ENCODE measurements around the gene SMC1A. TPM values are rescaled to one million over a fixed set of nuclear protein-coding genes. Genes with fewer than 3 reads are reported as not detected.

The SMC1A gene
- total and polyA plus RNA-seq, 2 of the 8 experiments (the other 6 are each of a cell fraction or from before 2014, with no cell fraction given), result 22.2 to 98.1 TPM

DNA sequence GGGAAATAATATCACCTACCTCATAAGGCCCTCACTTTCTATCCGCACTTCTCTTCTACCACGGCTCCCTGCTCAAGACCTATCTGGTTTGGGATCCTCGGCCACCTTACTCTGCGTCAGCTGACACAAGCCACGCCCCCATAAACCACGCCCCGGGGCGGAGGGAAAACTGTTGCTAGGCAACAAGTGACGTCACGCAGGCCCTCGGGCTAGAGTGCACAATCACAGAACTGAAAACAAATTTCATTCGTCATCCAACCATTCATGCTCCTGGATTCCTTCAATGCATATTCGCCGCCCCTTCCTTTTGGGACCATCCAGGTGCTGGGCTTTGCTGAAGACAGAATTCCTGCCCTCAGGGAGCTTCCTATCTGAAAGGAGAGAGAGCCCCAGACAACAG, 66.3 kb downstream of the SMC1A start:
- Histone ChIP-seq H2BK5ac (ENCODE audit: low read depth, low read length) (no peak overlapping the region), H3K4ac (replicated peaks; ENCODE audit: insufficient read length, low read depth, low read length) (no peak overlapping the region), H2BK15ac (ENCODE audit: low read length) (no peak overlapping the region), H3K27ac (ENCODE audit: low read depth, low read length) (no peak overlapping the region), H3K23ac (ENCODE audit: insufficient read length) (no peak overlapping the region), H3K79me1 (ENCODE audit: low read depth, low read length) (no peaks in the 10 kb centered on the region), H3K4me1 (replicated peaks in 1 of 4; ENCODE audit: control insufficient read depth in 3 of 4, insufficient read depth in 4 of 4, low read length in 3 of 4) (no peaks in the 10 kb centered on the region), H3K27me3 (replicated peaks in 1 of 4; ENCODE audit: control insufficient read depth in 3 of 4, extremely low read depth in 1 of 4, insufficient read depth in 3 of 4, low read length in 3 of 4) (no peaks in the 10 kb centered on the region), H2BK20ac (ENCODE audit: low read length) (no peak overlapping the region), H2AK5ac (ENCODE audit: low read depth, low read length) (no peak overlapping the region), H3K18ac (ENCODE audit: extremely low read depth, low read length) (no peak overlapping the region), H2BK12ac (ENCODE audit: low read depth, low read length) (no peak overlapping the region), H3K4me3 (ENCODE audit: extremely low read depth in 1 of 4, insufficient read depth in 2 of 4, low read depth in 3 of 4, low read length in 4 of 4) (no peak overlapping the region), H4K20me1 (replicated peaks in 1 of 2; ENCODE audit: control insufficient read depth in 1 of 2, insufficient read depth in 2 of 2, low read length in 2 of 2) (no peaks in the 10 kb centered on the region), H3K23me2 (ENCODE audit: low read depth, low read length) (no peaks in the 10 kb centered on the region), H3K4me2 (ENCODE audit: insufficient read depth in 1 of 2, low read depth in 2 of 2, low read length in 2 of 2) (no peak overlapping the region), H3K9ac (replicated peaks in 1 of 4; ENCODE audit: extremely low read depth in 1 of 4, low read depth in 3 of 4, low read length in 3 of 4) (no peak overlapping the region), H2BK120ac (replicated peaks; ENCODE audit: low read depth, low read length) (no peak overlapping the region), H3K14ac (ENCODE audit: insufficient read length) (no peak overlapping the region), H3K79me2 (ENCODE audit: control insufficient read depth in 1 of 2, insufficient read depth in 2 of 2, low read length in 2 of 2) (no peaks in the 10 kb centered on the region), H4K8ac (ENCODE audit: extremely low read depth, insufficient read depth, low read length) (no peak overlapping the region), H3K36me3 (ENCODE audit: control insufficient read depth in 2 of 4, insufficient read depth in 4 of 4, low read length in 3 of 4) (no peaks in the 10 kb centered on the region), H3K9me3 (ENCODE audit: insufficient read depth in 2 of 2, low read depth in 1 of 2, low read length in 1 of 2) (no peaks in the 10 kb centered on the region), H4K91ac (replicated peaks; ENCODE audit: insufficient read length, low read length) (no peak overlapping the region), H4K5ac (ENCODE audit: insufficient read length, low read depth, low read length) (no peak overlapping the region), H2AFZ (ENCODE audit: low read length) (no peak overlapping the region), H3K56ac (replicated peaks; ENCODE audit: insufficient read length, low read depth, low read length) (no peak overlapping the region)
- ChIA-PET POLR2A (ENCODE audit: partially characterized antibody) (interaction anchor here (0.6 kb wide), 1 partner anchor 18 kb away, joined by 3 read pairs; no protein-coding TSS in a partner anchor), CTCF (ENCODE audit: partially characterized antibody) (interaction anchor here (0.9 to 1.2 kb wide), 2 partner anchors 37 to 43 kb away, joined by 3 read pairs; no protein-coding TSS in a partner anchor)
- TF ChIP-seq CHD1 (IDR thresholded peaks at IDR 0.05; ENCODE audit: low read depth, low read length) (no peak), RFX5 (IDR thresholded peaks at IDR 0.05; ENCODE audit: borderline replicate concordance, low read depth, low read length) (peak; percentile 84), CREB1 (IDR thresholded peaks at IDR 0.05) (0 out of 2 replicates have a peak, but pooled peaks have one; percentile 41), SIX5 (IDR thresholded peaks at IDR 0.05; ENCODE audit: low read depth, low read length) (no peak)
- TF ChIP-seq, protein P1, sequence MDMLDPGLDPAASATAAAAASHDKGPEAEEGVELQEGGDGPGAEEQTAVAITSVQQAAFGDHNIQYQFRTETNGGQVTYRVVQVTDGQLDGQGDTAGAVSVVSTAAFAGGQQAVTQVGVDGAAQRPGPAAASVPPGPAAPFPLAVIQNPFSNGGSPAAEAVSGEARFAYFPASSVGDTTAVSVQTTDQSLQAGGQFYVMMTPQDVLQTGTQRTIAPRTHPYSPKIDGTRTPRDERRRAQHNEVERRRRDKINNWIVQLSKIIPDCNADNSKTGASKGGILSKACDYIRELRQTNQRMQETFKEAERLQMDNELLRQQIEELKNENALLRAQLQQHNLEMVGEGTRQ (IDR thresholded peaks at IDR 0.05; ENCODE audit: low read length), result no peak
- TF ChIP-seq, protein P2, sequence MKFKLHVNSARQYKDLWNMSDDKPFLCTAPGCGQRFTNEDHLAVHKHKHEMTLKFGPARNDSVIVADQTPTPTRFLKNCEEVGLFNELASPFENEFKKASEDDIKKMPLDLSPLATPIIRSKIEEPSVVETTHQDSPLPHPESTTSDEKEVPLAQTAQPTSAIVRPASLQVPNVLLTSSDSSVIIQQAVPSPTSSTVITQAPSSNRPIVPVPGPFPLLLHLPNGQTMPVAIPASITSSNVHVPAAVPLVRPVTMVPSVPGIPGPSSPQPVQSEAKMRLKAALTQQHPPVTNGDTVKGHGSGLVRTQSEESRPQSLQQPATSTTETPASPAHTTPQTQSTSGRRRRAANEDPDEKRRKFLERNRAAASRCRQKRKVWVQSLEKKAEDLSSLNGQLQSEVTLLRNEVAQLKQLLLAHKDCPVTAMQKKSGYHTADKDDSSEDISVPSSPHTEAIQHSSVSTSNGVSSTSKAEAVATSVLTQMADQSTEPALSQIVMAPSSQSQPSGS (IDR thresholded peaks at IDR 0.05; ENCODE audit: low read length), result no peak
- DNase-seq (ENCODE audit: low read depth in 1 of 2, low spot score in 2 of 2) (peak in 1 of 2 experiments; percentile 72), FAIRE-seq (no peak)
- 71% methylated on average over 6 of the region's 14 CpGs; no CpG with 5 or more reads in 1 of the 2 experiments for WGBS, 2 experiments (ENCODE audit: extremely low coverage in 1 of 2, insufficient coverage in 1 of 2, insufficient read length in 1 of 2, insufficient replicate concordance in 2 of 2, low coverage in 1 of 2, low lambda C conversion rate in 2 of 2, missing lambda C conversion rate in 1 of 2)
